Stimulated activated CD4-positive, alpha-beta T cell treated with anti-CD3 and anti-CD28 coated beads, Interleukin-4, amount 100 ng/mL, for 48 hours (primary cell): ENCODE measurements around the gene C11orf68.

Experiments used
- DNase-seq, 2 donors: peaks; one replicate each; pipeline ENCODE4 v3.0.0-alpha.2; 2020; ENCODE audit warnings: low read depth in 2 of 2

The C11orf68 gene

DNA sequence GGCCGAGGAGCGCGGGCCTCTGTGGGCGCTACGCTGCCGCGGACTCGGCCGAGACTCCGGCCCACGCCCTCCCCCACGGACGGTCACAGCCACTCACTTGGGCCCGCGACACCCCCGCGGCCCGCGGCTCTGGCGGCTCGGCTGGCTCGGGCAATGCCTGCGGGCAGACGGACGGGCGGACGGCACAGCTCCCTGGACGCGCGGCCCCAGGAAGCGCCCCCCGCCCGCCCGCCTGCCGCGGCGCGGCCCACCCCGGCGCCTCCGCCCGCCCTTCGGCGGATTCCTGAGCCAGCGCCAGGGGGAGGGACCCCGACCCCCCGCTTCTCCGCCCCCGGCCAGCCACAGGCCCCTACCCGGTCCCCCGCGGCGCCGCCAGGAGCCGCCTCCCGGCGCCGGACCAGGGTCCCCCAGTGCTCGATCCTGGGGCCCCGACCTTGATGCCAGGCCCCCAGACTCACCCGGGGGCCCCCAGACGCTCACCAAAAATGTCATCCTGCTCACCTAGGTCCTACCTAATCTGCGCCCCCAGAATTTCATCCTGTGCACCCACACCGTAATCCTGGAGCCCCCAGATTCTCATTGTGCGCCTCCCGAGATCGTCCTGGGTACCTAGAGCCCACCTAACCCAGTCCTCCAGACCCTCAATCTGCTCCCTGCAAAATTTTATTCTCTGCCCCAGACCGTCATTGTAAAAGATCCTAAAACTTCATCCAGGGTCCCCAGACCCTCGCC is 46.1 kb downstream of the C11orf68 start, which contains the start of gene EFEMP2:
Gene EFEMP2, minus strand, starts transcription at position 215 of the 732 bp plus-strand sequence. CDS start 446 bp downstream, outside the sequence.
- no peak for DNase-seq

DNA sequence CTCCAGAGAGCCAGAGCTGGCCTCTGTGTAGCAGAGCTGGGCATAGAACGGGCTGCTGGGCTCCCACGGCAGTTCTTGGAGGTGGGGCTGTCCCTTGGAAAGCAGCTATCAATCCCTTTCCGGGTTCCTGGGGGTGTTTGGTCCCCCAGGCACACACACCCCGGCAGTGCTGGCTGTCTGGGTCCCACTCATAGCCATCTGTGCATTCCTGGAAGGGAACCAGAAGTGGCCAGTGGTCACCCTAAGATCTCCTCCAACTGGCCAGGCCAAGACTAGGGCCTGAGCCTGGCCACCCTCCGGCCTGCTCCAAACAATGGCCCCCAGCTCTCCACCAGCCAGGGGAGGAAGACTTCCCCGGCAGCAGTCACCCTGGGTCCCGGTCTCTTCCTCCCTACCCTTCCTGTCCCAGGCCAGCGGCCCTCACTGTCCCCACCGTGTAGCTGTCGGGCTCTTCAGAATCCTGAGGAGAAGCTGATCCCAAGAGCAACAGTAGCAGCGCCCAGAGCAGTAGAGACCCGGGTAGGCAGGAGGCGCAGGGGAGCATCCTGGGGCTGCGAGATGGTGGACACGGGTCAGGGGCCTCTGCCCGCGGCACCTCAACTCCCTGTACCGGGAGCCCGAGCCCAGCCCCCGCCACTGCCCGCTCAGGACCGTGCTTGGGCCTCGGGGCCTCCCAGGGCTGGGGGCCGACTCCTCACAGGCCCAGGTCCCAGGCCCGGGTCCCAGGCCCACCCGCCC is 46.9 kb downstream of the C11orf68 start:
- no peak for DNase-seq

DNA sequence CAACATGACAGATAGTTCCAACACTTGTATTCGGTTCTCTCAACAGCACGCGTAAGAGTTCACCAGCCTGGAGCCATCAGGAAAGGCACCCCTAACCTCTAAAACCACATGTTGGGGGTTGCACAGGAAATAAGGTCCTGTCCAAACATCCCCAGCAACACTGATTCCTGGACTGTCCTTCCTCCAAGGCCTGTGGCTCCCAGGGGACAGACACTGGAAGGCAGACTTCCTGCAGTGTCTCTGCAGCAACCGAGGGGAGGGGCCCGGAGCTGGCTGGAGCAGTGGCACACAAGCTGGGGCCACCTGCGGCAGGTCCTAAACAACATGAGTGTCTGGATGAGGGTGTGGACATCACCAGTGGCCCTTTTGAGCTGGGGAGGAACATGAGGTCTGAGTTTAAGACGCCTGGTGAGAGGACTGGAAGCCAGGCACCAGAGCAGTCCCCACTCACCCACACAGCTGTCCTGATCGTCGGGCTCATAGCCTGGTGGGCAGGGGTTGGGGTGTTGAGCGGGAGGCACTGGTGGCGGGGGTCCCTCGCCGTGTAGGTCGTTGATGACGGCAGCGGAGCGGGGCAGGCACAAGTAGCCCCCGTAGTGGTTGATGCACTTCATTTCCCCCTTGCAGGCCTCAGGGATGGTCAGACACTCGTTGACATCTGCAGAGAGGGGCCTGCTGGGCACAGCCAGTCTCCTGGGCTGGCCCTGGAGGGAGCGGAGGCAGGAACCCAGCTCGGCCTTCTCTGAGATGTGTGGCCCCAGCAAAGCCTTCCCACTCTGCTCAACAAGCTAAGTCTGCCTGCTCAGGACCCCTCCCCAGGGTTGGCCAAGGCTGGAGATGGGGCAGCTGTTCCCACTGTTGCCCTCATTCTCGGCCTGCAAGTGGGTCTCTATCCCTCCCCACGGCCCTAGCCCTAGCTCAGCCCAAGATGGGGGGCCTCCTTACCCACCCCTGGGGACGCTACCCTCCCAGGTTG is 47.9 kb downstream of the C11orf68 start:
- no peak for DNase-seq

DNA sequence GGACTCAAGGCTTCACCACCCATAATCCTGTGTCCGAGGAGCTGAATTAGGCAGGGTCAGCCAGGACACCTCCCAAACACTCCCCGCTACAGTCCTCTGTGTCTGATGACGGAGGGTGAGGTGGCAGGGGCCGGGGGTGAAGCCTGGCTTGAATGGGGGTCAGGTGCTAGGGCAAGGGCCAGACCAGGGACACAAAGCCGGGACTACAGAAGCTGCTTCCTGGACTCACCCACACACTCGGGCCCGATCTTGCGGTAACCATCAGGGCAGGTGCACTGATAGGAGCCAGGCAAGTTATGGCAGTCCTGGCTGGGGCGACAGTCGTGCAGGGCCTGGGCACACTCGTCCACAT is 48.6 kb downstream of the C11orf68 start:
- DNase-seq = no peak

DNA sequence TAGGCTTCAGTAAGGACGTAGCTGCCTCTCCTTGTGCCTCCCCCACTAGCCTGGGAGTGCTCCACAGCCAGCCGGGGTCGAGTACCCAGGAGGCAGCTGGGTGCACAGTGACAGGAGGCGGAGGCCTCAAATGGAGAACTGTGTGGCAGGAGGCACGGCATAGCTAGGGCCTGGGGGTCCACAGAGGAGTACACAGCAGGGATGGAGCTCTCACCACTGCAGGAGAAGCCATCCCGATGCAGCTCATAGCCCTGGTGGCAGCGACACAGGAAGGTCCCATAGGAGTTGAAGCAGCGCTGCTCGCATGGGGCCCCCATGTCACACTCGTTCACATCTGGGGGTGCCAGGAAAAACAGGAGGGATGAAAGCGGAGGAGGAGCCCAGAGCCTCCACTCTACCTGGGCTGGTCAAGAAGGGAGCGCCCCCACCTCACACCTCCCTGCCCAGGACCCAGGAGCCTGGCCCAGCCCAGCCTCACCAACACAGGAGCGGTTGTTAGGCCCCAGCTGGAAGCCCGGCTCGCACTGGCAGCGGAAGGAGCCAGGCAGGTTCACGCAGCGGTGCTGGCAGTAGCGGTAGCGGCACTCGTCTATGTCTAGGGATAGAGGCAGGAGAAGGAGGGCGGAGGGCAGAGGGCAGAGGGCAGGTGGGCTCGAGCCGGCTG is 49.1 kb downstream of the C11orf68 start:
- DNase-seq = no peak

DNA sequence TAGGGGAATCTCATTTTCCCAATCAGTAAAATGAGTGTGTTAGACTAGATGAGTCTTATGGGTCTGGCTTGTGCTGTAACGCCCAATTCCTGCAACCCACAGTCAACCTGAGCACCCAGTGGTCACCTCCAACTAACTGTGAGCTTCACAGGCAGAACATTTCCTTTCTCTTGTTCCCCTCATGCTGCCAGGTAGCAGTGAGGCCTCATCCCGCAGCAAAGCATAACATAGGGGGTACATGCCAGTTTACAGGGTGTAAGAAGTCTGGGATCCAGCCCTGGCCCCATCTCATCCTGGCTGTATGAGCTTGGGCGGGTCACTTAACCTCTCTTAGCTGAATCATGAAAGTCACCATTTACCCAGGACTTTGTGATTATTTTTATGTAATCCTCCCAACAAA is 50.0 kb downstream of the C11orf68 start:
- DNase-seq = no peak

DNA sequence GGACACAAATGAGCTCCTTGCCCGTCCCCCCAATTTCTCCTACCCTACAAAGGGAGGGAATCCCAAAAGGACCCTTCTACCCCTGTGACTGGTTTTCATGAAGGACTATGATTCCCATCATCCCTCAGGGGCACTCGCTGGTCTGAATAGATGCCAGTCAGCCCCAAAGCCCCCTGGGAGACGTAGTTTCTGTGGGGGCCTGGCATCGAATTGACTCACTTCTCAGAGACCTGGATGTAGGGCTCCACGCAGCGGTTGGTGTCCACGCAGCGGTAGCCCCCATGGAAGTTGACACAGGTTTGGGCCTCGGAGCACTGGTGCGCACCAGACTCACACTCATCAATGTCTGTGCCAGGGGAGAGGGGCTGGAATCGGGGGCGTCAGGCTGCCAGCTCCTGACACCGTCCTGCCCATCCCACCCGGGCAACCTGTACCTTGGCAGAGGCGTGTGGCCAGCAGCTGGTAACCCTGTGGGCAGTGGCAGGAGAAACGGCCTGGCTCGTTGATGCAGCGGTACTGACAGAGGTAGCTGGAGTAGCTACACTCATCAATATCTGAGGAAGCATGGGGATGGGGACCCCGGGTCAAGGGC is 50.7 kb downstream of the C11orf68 start:
- no peak for DNase-seq

- DNase-seq = no peak
Measured at GRCh38 chr11:65867284-65868071, 51.4 kb downstream of the C11orf68 start.
